Karpas-422 (cell line): ENCODE data around the gene SLC17A9. TPM values are rescaled to one million over a fixed set of nuclear protein-coding genes. Genes with fewer than 3 reads are reported as not detected.

ENCODE experiments used
- DNase-seq: peaks from one replicate; pipeline ENCODE4 v3.0.0-alpha.2; 2015
- H2AFZ ChIP-seq: fragments of 200-600 bp; sonication (generic); 2 replicates; pipeline ENCODE4 v1.6.1; 2014; ENCODE audit warnings: antibody characterized with exemption, low read length, mixed read lengths
- H3K27ac ChIP-seq: fragments of 200-600 bp; sonication (generic); 2 replicates; pipeline ENCODE4 v1.5.1; 2014; ENCODE audit warnings: mild to moderate bottlenecking, low read length, moderate library complexity
- H3K27me3 ChIP-seq: fragments of 200-600 bp; sonication (generic); 2 replicates; pipeline ENCODE4 v1.6.1; 2014; ENCODE audit warnings: low read length, mixed read lengths
- H3K36me3 ChIP-seq: fragments of 200-600 bp; sonication (generic); 2 replicates; pipeline ENCODE4 v1.6.1; 2014; ENCODE audit warnings: low read length, mixed read lengths; ENCODE audit not compliant: insufficient read depth
- H3K4me1 ChIP-seq: fragments of 200-600 bp; sonication (generic); 2 replicates; pipeline ENCODE4 v1.6.1; 2014; ENCODE audit warnings: mild to moderate bottlenecking, low read length, mixed read lengths
- H3K4me2 ChIP-seq: fragments of 200-600 bp; sonication (generic); 2 replicates; pipeline ENCODE4 v1.6.1; 2014; ENCODE audit warnings: low read length, low read depth, mild to moderate bottlenecking; ENCODE audit not compliant: poor library complexity, severe bottlenecking
- H3K4me3 ChIP-seq: fragments of 200-600 bp; sonication (generic); 2 replicates; pipeline ENCODE4 v1.5.1; 2014; ENCODE audit warnings: mild to moderate bottlenecking, antibody characterized with exemption, low read length, mixed read lengths
- H3K79me2 ChIP-seq: fragments of 200-600 bp; sonication (generic); 2 replicates; pipeline ENCODE4 v1.6.1; 2014; ENCODE audit warnings: mild to moderate bottlenecking, low read length, mixed read lengths
- H3K9ac ChIP-seq: fragments of 200-600 bp; sonication (generic); 2 replicates; pipeline ENCODE4 v1.6.0; 2014; ENCODE audit warnings: low read length
- H3K9me2 ChIP-seq: fragments of 200-600 bp; sonication (generic), shearing (Covaris generic); replicated peaks from 2 replicates; pipeline ENCODE4 v1.6.0; 2014; ENCODE audit warnings: mild to moderate bottlenecking, low read length, moderate library complexity; ENCODE audit not compliant: insufficient read depth
- H3K9me3 ChIP-seq: fragments of 300-700, 200-600 bp; sonication (generic); 2 replicates; pipeline ENCODE4 v1.6.1; 2014; ENCODE audit warnings: low read length, mixed read lengths
- H4K20me1 ChIP-seq: fragments of 200-600 bp; sonication (generic); 2 replicates; pipeline ENCODE4 v1.6.1; 2014; ENCODE audit warnings: mild to moderate bottlenecking, antibody characterized with exemption, low read length, low read depth; ENCODE audit not compliant: insufficient read depth
- total RNA-seq: library from RNA; depleted of rRNA; stranded (reverse); fragments of >200 nt; shearing (Covaris generic); gene quantifications from 2 replicates; pipeline ENCODE4 v1.2.3, GENCODE V29; 2014; ENCODE audit warnings: low replicate concordance

The SLC17A9 gene
- total RNA-seq, 1 experiment from 2014 or later = 15.9 TPM

DNA sequence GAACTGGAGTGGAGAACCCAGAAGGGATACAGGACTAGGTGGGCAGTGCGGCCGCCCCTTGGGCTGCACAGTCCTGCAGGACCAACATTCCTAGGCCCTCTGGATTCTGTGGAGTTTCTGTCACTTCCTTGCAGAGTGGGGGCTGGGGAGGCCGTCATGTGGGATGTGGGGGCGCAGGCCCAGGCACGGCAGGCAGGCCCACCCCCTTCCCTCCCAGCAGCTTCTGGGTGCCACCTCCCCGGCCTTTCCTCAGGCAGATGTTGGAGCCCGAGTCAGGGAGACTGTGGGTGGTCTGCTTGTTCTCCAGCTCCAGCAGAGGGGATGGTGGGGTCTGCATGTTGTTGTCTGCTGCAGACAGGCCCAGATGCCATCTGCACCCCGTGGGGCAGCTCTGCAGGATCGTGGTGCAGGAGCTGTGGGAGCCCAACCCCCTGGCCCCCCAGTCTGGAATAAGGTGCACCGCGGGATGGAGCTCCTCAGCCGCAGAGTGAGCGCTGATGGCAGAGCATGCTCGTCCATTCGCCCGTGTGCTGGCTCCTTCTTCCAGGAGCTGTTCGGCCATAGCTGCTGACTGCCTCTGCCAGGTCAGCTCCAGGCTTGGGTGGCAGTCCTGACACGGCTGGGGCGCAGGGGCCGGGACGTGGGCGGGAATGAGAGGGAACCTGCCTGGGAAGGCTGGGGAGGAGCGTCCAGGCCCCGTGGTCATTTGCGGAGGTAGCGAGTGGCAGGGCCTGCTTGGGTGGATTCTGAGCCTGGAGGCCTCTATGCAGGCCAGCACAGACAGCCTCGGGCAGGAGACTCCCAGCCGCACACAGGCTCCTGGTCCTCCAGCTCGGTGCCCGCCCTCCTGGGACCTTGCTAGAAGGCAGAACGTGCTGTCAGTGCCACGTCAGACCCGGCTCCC lies 18.1 kb downstream of the SLC17A9 start:
- H3K9me2 ChIP-seq = no peaks in the 10 kb centered on the region
- H3K79me2 ChIP-seq = no peaks in the 10 kb centered on the region
- H3K4me1 ChIP-seq = peaks cover 4% of the 10 kb centered on the region
- no peaks in the 10 kb centered on the region; the same call in 1 of the 2 replicates for H4K20me1 ChIP-seq
- H3K9me3 ChIP-seq = no peaks in the 10 kb centered on the region
- no peak overlapping the region for H2AFZ ChIP-seq
- no peak overlapping the region for H3K9ac ChIP-seq
- H3K27me3 ChIP-seq = no peaks in the 10 kb centered on the region
- no peak overlapping the region for H3K4me3 ChIP-seq
- no peak overlapping the region for H3K4me2 ChIP-seq
- no peak for DNase-seq
- no peaks in the 10 kb centered on the region for H3K36me3 ChIP-seq
- no peak overlapping the region for H3K27ac ChIP-seq

DNA sequence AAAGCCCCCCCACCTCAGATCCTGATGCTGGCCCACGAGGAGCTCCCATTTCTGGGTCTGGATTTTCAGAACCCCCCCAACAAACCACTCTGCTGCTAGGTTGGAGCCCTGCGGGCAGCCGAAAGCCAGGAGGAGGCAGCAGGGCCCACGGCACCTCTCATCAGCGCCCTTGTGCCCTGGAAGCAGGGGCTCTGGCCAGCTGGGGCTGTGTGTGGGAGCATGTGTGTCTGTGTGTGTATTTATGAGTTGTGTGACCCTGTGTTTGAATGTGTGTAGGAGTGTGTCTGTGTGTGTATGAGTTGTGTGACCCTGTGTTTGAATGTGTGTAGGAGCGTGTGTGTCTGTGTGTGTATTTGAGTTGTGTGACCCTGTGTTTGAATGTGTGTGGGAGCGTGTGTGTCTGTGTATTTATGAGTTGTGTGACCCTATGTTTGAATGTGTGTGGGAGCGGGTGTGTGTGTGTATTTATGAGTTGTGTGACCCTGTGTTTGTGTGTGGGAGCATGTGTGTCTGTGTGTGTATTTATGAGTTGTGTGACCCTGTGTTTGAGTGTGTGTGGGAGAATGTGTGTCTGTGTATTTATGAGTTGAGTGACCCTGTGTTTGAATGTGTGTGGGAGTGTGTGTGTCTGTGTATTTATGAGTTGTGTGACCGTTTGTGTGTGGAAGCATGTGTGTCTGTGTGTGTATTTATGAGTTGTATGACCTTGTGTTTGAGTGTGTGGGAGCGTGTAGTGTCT lies 18.9 kb downstream of the SLC17A9 start:
- Histone ChIP-seq H3K9me3 (no peaks in the 10 kb centered on the region), H3K9me2 (no peaks in the 10 kb centered on the region), H3K27ac (no peak overlapping the region), H3K9ac (no peak overlapping the region), H3K27me3 (no peaks in the 10 kb centered on the region), H3K4me3 (no peak overlapping the region), H3K4me2 (no peak overlapping the region), H3K79me2 (no peaks in the 10 kb centered on the region), H3K4me1 (peaks cover 4% of the 10 kb centered on the region), H2AFZ (no peak overlapping the region), H4K20me1 (no peaks in the 10 kb centered on the region; the same call in 1 of the 2 replicates), H3K36me3 (no peaks in the 10 kb centered on the region)
- DNase-seq = no peak

DNA sequence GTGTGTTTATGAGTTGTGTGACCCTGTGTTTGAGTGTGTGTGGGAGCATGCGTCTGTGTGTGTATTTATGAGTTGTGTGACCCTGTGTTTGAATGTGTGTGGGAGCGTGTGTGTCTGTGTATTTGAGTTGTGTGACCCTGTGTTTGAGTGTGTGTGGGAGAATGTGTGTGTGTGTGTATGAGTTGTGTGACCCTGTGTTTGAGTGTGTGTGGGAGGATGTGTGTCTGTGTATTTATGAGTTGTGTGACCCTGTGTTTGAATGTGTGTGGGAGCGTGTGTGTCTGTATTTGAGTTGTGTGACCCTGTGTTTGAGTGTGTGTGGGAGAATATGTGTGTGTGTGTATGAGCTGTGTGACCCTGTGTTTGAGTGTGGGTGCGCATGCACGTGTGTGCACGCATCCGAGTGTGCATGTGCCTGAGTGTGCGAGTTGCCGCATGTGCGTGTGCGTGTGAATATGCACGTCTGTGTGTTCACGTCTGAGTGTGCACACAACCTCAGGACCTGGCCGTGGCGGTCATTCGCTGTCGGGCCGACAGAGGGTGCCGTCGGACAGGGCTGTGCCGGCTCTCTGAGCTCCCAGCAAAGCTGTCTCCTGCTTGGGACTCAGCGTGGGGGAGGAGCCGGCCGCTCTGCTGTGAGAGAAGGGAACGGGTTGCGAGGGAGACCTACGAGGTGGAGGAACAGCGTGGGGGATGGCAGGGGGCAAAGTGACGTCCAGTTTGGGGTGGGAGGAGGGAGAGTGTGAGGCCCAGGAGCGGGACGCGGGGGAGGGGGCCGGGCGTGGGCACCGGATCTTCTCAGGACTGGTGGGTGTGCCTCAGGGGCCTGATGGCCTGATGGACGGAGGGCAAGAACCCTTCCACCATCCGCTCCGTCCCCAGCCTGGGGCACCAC lies 19.7 kb downstream of the SLC17A9 start:
- H3K4me2 ChIP-seq = peak overlapping the region; percentile 25
- no peaks in the 10 kb centered on the region for H3K79me2 ChIP-seq
- H3K9ac ChIP-seq = 0 out of 2 replicates have a peak overlapping the region, but pooled peaks have one; percentile 29
- peak; percentile 94 for DNase-seq
- H2AFZ ChIP-seq = no peak overlapping the region
- H3K27ac ChIP-seq = no peak overlapping the region
- H3K36me3 ChIP-seq = no peaks in the 10 kb centered on the region
- H3K9me3 ChIP-seq = no peaks in the 10 kb centered on the region
- H3K9me2 ChIP-seq = no peaks in the 10 kb centered on the region
- peaks cover 10% of the 10 kb centered on the region for H3K4me1 ChIP-seq
- H3K4me3 ChIP-seq = no peak overlapping the region; the same call in 1 of the 2 replicates
- no peaks in the 10 kb centered on the region; the same call in 1 of the 2 replicates for H4K20me1 ChIP-seq
- no peaks in the 10 kb centered on the region for H3K27me3 ChIP-seq

DNA sequence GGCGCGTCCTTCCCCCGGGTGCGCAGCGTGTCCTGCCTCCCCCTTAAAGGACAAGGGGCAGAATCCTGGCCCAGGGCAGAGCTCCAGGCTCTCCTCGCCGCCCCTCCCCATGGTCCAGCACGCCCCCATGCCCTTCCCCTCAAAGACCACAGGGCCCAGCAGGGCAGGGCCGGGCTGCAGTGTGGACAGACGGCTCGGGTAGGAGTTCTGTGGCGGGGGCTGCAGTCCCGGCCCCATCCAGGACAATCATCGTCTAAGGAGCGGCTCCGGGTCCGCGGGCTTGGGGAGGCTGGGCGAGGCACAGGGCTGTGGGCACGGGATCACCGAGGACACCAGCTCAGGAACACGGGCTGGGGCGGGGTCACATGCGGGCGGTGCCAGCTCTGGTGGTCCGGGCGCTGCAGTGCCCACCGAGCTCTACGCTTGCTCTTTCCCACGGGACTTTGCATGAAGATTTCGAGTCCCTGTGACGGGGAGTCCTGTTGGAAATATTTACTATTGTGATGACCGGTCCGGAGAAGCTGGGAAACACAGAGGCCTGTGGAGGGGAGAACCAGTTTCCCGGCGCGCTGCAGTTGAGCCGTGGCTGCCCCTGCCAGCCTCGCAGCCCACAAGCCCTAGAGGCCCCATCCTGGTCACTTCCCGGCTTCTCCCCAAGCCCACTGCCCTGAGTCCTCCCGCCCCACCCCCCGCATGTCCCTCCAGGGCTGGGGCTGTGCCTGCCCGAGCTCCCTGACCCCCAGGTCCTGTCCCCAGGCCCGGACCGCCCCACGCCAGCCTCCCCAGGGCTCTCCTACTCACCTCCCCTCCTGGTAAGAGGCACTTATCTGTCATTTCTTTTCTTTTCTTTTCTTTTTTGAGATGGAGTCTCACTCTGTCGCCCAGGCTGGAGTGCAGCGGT lies 20.6 kb downstream of the SLC17A9 start:
- Histone ChIP-seq H3K4me1 (peaks cover 19% of the 10 kb centered on the region), H2AFZ (no peak overlapping the region), H3K79me2 (no peaks in the 10 kb centered on the region), H3K9ac (no peak overlapping the region), H3K4me3 (no peak overlapping the region), H3K27ac (no peak overlapping the region), H3K4me2 (peak overlapping the region; percentile 25), H3K9me3 (no peaks in the 10 kb centered on the region), H3K9me2 (no peaks in the 10 kb centered on the region), H4K20me1 (no peaks in the 10 kb centered on the region; the same call in 1 of the 2 replicates), H3K27me3 (no peaks in the 10 kb centered on the region), H3K36me3 (no peaks in the 10 kb centered on the region)
- no peak for DNase-seq

DNA sequence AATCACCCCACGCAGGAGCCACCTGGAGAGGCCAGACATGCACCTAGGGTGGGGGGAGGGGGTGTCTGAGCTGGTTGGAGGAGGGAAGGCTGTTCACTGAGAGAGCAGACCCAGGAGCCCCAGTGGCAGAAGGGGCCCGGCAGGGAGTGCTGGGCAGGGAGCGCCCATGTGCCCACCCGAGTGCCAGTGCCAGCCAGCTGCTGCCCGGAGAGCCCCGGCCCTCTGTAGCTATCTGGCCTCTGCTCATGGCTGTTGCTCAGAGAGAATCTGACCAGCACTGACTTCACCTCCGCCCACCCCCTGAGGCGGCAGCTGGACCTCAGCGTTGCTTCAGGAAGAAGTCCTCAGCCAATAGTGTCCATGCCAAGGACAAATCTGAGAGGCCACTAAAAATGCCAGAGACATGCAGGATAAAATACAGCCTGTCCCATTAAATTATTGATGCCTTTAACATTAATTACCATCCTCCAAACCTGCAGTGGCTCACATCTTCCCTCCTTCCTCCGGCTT lies 22.8 kb downstream of the SLC17A9 start:
- no peaks in the 10 kb centered on the region; the same call in 1 of the 2 replicates for H4K20me1 ChIP-seq
- H3K9me2 ChIP-seq = no peaks in the 10 kb centered on the region
- no peak overlapping the region for H3K4me2 ChIP-seq
- H3K27ac ChIP-seq = no peak overlapping the region
- H3K9ac ChIP-seq = no peak overlapping the region
- H2AFZ ChIP-seq = no peak overlapping the region
- H3K27me3 ChIP-seq = no peaks in the 10 kb centered on the region
- no peaks in the 10 kb centered on the region for H3K9me3 ChIP-seq
- DNase-seq = no peak
- no peak overlapping the region for H3K4me3 ChIP-seq
- H3K36me3 ChIP-seq = no peaks in the 10 kb centered on the region
- H3K79me2 ChIP-seq = no peaks in the 10 kb centered on the region
- peaks cover 26% of the 10 kb centered on the region for H3K4me1 ChIP-seq

DNA sequence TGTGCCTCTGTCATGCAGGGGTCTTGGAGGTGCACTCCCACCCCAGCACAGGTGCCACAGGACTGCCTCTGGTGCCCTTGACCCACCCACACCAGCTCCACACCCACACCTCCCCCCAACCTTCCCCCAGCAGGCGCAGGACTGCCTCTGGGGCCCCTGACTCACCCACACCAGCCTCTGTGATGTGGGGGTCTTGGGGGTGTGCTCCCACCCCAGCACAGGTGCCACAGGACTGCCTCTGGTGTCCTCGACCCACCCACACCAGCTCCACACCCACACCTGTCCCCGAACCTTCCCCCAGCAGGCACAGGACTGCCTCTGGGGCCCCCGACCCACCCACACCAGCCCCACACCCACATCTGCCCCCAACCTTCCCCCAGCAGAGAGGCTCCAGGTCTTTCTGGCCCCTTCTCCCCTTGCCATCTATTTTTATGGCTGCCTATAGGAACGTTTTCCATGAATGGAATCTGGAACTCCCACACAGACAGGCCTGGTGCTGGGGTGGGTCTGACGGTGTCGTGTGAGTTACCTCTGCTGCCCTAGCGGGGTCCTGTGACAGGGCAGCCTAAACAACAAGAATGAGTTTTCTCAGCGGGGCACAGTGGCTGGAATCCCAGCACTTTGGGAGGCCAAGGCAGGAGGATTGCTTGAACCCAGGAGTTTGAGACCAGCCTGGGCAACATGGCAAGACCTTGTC lies 23.5 kb downstream of the SLC17A9 start:
- H3K9me2 ChIP-seq = no peaks in the 10 kb centered on the region
- no peak overlapping the region for H3K9ac ChIP-seq
- no peak overlapping the region for H3K27ac ChIP-seq
- H2AFZ ChIP-seq = no peak overlapping the region
- H3K79me2 ChIP-seq = no peaks in the 10 kb centered on the region
- H3K9me3 ChIP-seq = no peaks in the 10 kb centered on the region
- H3K27me3 ChIP-seq = no peaks in the 10 kb centered on the region
- H3K4me3 ChIP-seq = no peak overlapping the region
- H3K4me2 ChIP-seq = no peak overlapping the region
- no peaks in the 10 kb centered on the region for H3K36me3 ChIP-seq
- no peaks in the 10 kb centered on the region; the same call in 1 of the 2 replicates for H4K20me1 ChIP-seq
- no peak for DNase-seq
- peaks cover 26% of the 10 kb centered on the region for H3K4me1 ChIP-seq

DNA sequence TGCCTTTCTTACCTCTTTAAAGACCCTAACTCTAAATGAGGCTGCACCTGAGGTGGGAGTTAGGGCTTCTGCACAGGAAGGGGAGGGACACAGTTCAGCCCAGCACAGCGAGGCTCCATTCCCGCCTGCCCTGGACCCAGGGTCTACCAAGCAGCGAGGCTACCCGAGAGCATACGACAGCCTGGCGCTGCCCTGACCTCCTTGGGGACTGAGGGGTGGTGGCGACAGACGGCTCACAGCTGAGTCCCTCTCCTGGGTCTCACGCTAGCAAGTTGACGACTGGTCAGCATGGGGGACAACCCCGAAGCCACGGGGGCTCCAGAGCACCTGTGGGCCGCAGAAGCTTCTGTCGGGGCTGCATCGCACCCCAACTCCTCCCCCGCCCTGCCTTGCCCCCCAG lies 24.4 kb downstream of the SLC17A9 start:
- Histone ChIP-seq H3K4me2 (peak overlapping the region; percentile 66), H3K36me3 (no peaks in the 10 kb centered on the region), H4K20me1 (no peaks in the 10 kb centered on the region; the same call in 1 of the 2 replicates), H2AFZ (no peak overlapping the region), H3K27ac (no peak overlapping the region), H3K4me1 (peaks cover 26% of the 10 kb centered on the region), H3K4me3 (no peak overlapping the region), H3K79me2 (no peaks in the 10 kb centered on the region), H3K9me3 (no peaks in the 10 kb centered on the region), H3K9ac (no peak overlapping the region), H3K27me3 (no peaks in the 10 kb centered on the region), H3K9me2 (no peaks in the 10 kb centered on the region)
- DNase-seq = no peak
